ENCODE measurements around the gene FAM216B.

FAM216B gene

DNA sequence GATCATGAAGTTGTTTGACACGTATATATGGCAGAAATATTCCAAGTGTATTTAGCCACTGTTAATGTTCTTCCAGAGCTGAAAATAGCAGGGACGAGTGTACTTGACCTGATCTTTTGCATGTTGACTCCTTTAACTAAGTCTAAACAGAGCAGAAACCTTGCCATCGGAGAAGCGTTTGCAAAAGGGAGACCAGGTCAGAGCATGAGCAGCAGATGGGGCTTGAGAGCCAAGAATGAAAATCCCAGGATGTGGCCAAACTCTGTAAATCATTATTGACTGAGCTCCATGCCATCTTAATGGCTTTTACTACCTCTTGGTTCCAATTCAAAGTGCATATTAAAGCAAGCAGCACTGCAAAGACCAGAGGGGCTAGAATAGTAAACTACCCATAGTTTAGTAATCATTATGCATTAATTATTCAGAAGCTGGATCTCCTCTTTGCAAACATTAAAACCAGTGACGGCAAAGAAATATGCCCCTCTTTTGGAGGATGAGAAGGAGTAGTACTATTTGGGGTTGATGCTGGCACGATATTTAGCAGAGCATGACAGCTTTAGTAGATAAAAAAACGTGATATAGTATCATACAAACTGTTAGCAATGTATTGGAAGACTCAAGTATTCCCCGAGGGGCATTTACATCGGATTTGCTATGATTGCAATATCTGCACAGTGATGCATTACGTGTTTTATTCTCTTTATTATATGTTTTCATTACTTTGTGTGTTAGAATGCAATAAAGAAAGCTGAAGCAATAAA, 55.7 kb downstream of the FAM216B start:
- peak; percentile 27 for DNase-seq

Measured in right hindlimb (tissue), 1 donor.